ENCODE data around the gene UACA. TPM values are rescaled to one million over a fixed set of nuclear protein-coding genes. Genes with fewer than 3 reads are reported as not detected.

Gene UACA
- total RNA-seq, 1 experiment from 2014 or later, result 38.0 TPM

DNA sequence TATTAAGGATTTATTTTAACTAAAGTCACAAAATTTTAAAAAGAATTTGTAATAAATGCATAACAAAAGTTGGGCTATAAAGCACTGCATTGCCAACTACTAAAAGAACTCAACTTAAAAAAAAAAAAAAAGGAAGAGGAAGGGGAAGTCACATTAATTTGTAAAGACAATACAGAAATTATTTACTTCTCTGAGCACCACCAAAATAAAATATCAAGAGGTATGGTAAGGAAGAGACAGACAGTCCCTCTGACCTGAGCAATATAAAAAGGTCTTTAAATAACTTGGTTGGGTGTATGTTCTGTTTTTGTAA is 83.5 kb downstream of the UACA start:
- Mint-ChIP-seq H3K4me1 (no peaks in the 10 kb centered on the region), H3K4me3 (no peak overlapping the region), H3K9me3 (no peaks in the 10 kb centered on the region), H3K36me3 (ENCODE audit: insufficient read depth in 1 of 3, low read depth in 3 of 3) (peaks cover 0 to 13% (median 7%) of the 10 kb centered on the region in 3 experiments; a peak in 3 of 7 replicates), H3K27ac (no peak overlapping the region), H3K27me3 (ENCODE audit: low read depth) (no peaks in the 10 kb centered on the region)
- no peak overlapping the region for H2AK5ac ChIP-seq (ENCODE audit: insufficient read length, low read length)
- no peak overlapping the region for H3K18ac ChIP-seq (ENCODE audit: insufficient read length, low read depth, low read length)
- no peaks in the 10 kb centered on the region for H3K79me1 ChIP-seq (ENCODE audit: insufficient read depth, low read depth, low read length, poor library complexity, severe bottlenecking)
- no peak overlapping the region for H3K23ac ChIP-seq (ENCODE audit: insufficient read length, low read depth, low read length)
- no peak overlapping the region for H2BK15ac ChIP-seq (ENCODE audit: low read depth, low read length)
- H2AFZ ChIP-seq (ENCODE audit: low read length), result no peak overlapping the region
- H3K14ac ChIP-seq (ENCODE audit: insufficient read depth, low read length), result no peak overlapping the region
- no peak overlapping the region for H4K8ac ChIP-seq (replicated peaks; ENCODE audit: insufficient read length, low read depth, low read length)
- H2BK5ac ChIP-seq (ENCODE audit: insufficient read length, low read length), result no peak overlapping the region
- H2BK12ac ChIP-seq (ENCODE audit: insufficient read length, low read depth, low read length), result no peak overlapping the region
- H3K9me3 ChIP-seq (ENCODE audit: control insufficient read depth, low read depth, low read length), result no peaks in the 10 kb centered on the region
- no peaks in the 10 kb centered on the region for H3K23me2 ChIP-seq (ENCODE audit: insufficient read length, low read depth, low read length, poor library complexity, severe bottlenecking)
- H3K4me1 ChIP-seq (ENCODE audit: insufficient read depth, low read length), result no peaks in the 10 kb centered on the region
- TF ChIP-seq, protein P1, sequence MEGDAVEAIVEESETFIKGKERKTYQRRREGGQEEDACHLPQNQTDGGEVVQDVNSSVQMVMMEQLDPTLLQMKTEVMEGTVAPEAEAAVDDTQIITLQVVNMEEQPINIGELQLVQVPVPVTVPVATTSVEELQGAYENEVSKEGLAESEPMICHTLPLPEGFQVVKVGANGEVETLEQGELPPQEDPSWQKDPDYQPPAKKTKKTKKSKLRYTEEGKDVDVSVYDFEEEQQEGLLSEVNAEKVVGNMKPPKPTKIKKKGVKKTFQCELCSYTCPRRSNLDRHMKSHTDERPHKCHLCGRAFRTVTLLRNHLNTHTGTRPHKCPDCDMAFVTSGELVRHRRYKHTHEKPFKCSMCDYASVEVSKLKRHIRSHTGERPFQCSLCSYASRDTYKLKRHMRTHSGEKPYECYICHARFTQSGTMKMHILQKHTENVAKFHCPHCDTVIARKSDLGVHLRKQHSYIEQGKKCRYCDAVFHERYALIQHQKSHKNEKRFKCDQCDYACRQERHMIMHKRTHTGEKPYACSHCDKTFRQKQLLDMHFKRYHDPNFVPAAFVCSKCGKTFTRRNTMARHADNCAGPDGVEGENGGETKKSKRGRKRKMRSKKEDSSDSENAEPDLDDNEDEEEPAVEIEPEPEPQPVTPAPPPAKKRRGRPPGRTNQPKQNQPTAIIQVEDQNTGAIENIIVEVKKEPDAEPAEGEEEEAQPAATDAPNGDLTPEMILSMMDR (conservative IDR thresholded peaks at IDR 0.05), result no peak; the same call in 2 of the 3 replicates
- H3T11ph ChIP-seq (ENCODE audit: low read length), result no peak overlapping the region
- H3K27ac ChIP-seq (ENCODE audit: insufficient read length, low read depth, low read length), result no peak overlapping the region
- H2BK20ac ChIP-seq (ENCODE audit: low read depth, low read length, poor library complexity, severe bottlenecking), result no peak overlapping the region
- H2BK120ac ChIP-seq (ENCODE audit: low read depth, low read length, poor library complexity, severe bottlenecking), result no peak overlapping the region
- H3K56ac ChIP-seq (ENCODE audit: insufficient read length, low read depth, low read length), result no peak overlapping the region
- no peak overlapping the region for H3K4me2 ChIP-seq (ENCODE audit: insufficient read depth, insufficient read length, low read length)
- no peak overlapping the region for H4K91ac ChIP-seq (ENCODE audit: insufficient read length, low read depth, low read length)
- H3K79me2 ChIP-seq (ENCODE audit: insufficient read depth, low read length), result no peaks in the 10 kb centered on the region
- DNase-seq, result no peak
- H3K27me3 ChIP-seq (ENCODE audit: insufficient read depth, low read length), result no peaks in the 10 kb centered on the region
- no peaks in the 10 kb centered on the region for H4K20me1 ChIP-seq (ENCODE audit: control insufficient read depth, insufficient read depth, insufficient read length)
- no peak overlapping the region for H3K9ac ChIP-seq (ENCODE audit: extremely low read depth, insufficient read length, low read length)
- H3K4ac ChIP-seq (ENCODE audit: low read depth, low read length), result no peak overlapping the region
- no peak overlapping the region for H4K5ac ChIP-seq (ENCODE audit: insufficient read length, low read depth, low read length)

All from H9 (cell line).